HCT116 (cell line): ENCODE results near the gene CD72.

Experiments used
- EZH2 ChIP-seq: fragments of 200-600 bp; sonication (generic); IDR thresholded peaks from 2 replicates; pipeline ENCODE4 v1.6.1; 2017; ENCODE audit warnings: antibody characterized with exemption, mixed run types
- FOSL1 ChIP-seq: IDR thresholded peaks from 2 replicates; pipeline ENCODE4 v1.6.1; 2012; ENCODE audit warnings: low read depth
- SP1 ChIP-seq: IDR thresholded peaks from 2 replicates; pipeline ENCODE4 v1.6.1; 2012; ENCODE audit warnings: low read depth
- SRF ChIP-seq: IDR thresholded peaks from 2 replicates; pipeline ENCODE4 v1.6.1; 2012; ENCODE audit warnings: low read depth

DNA sequence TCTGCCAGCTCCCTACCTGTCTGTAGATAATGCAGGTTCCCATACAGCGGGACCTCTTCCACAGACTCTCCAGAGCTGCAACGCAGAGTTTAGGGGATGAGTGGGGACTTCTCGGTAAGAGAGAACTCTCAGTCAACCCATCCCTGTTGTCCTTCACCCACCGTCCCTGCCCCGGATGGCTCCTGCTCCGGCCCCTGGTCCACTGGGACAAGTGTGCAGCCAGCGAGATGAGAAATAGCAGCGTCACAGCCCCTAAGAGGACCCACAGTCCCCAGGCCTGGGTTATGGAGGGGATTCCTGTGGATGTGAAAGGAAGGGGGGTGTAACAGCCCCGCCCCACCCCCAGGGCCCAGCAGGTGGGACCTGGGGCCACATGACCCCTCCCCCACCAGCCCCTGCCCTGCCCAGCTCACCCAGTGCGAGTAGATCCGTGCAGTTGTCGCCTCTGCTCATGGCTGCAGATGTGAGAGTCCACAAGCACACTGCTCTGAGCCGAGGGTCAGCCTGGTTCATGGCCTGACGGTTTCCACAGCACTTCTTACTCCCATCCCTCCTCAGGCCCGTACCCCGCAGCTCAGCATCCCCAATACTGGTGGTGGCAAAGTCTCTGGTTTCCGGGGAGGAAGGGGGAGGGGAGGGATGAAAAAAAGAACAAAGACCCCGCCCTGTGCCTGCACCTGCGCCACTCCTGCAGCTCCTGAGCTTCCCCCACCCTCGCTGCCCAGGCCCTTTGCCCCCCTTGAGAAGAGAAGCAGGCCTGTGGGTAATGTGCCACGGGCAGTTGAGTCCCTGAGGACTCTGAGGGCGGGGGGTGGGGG, 32.3 kb upstream of the CD72 start, which contains the start of gene SIT1:
- TF ChIP-seq SP1 (no peak), EZH2 (no peak), SRF (no peak), FOSL1 (no peak)
